H9 (cell line): ENCODE measurements around the gene TNFRSF6B. TPM values are rescaled to one million over a fixed set of nuclear protein-coding genes. Genes with fewer than 3 reads are reported as not detected.
A peak's percentile ranks its signal among the peaks of the same experiment; 100 is the strongest.

Experiments
- DNase-seq: peaks from one replicate; pipeline ENCODE4 v3.0.0-alpha.2; 2017
- H2AFZ ChIP-seq: one replicate; pipeline ENCODE4 v1.6.1; 2013; ENCODE audit warnings: mild to moderate bottlenecking, low read length, control low read depth, moderate library complexity
- H2AK5ac ChIP-seq: 2 replicates; pipeline ENCODE4 v1.6.1; 2013; ENCODE audit warnings: low read length, control low read depth, mixed read lengths; ENCODE audit not compliant: insufficient read length
- H2BK120ac ChIP-seq: one replicate; pipeline ENCODE4 v1.6.1; 2013; ENCODE audit warnings: low read depth, mild to moderate bottlenecking, low read length, control low read depth, inconsistent platforms; ENCODE audit not compliant: poor library complexity, severe bottlenecking
- H2BK12ac ChIP-seq: 2 replicates; pipeline ENCODE4 v1.6.1; 2013; ENCODE audit warnings: low read length, control low read depth, mixed read lengths, low read depth; ENCODE audit not compliant: insufficient read length
- H2BK15ac ChIP-seq: 2 replicates; pipeline ENCODE4 v1.6.1; 2013; ENCODE audit warnings: low read depth, low read length, control low read depth
- H2BK20ac ChIP-seq: one replicate; pipeline ENCODE4 v1.6.1; 2013; ENCODE audit warnings: low read depth, mild to moderate bottlenecking, low read length, control low read depth, inconsistent platforms; ENCODE audit not compliant: poor library complexity, severe bottlenecking
- H2BK5ac ChIP-seq: 2 replicates; pipeline ENCODE4 v1.6.1; 2013; ENCODE audit warnings: low read length, control low read depth, mixed read lengths; ENCODE audit not compliant: insufficient read length
- H3K14ac ChIP-seq: 2 replicates; pipeline ENCODE4 v1.6.1; 2013; ENCODE audit warnings: low read length, control low read depth; ENCODE audit not compliant: insufficient read depth
- H3K18ac ChIP-seq: 2 replicates; pipeline ENCODE4 v1.6.1; 2013; ENCODE audit warnings: low read depth, mild to moderate bottlenecking, mixed read lengths, low read length, control low read depth; ENCODE audit not compliant: insufficient read length
- H3K23ac ChIP-seq: 2 replicates; pipeline ENCODE4 v1.6.1; 2013; ENCODE audit warnings: low read length, control low read depth, mixed read lengths, low read depth; ENCODE audit not compliant: insufficient read length
- H3K23me2 ChIP-seq: 2 replicates; pipeline ENCODE4 v1.6.1; 2013; ENCODE audit warnings: low read depth, mild to moderate bottlenecking, mixed read lengths, low read length, control low read depth; ENCODE audit not compliant: insufficient read length, poor library complexity, severe bottlenecking
- H3K27ac ChIP-seq: 2 replicates; pipeline ENCODE4 v1.5.1; 2013; ENCODE audit warnings: low read length, control low read depth, mixed read lengths, low read depth; ENCODE audit not compliant: insufficient read length
- H3K27me3 ChIP-seq: 2 replicates; pipeline ENCODE4 v1.6.1; 2013; ENCODE audit warnings: low read length, control low read depth, inconsistent platforms; ENCODE audit not compliant: insufficient read depth
- H3K4ac ChIP-seq: 2 replicates; pipeline ENCODE4 v1.6.1; 2013; ENCODE audit warnings: low read depth, mild to moderate bottlenecking, control low read depth, inconsistent platforms, low read length, moderate library complexity
- H3K4me1 ChIP-seq: 2 replicates; pipeline ENCODE4 v1.6.1; 2013; ENCODE audit warnings: low read length, control low read depth, inconsistent platforms; ENCODE audit not compliant: insufficient read depth
- H3K4me2 ChIP-seq: 2 replicates; pipeline ENCODE4 v1.6.1; 2013; ENCODE audit warnings: low read length, control low read depth, mixed read lengths; ENCODE audit not compliant: insufficient read length, insufficient read depth
- H3K56ac ChIP-seq: 2 replicates; pipeline ENCODE4 v1.6.1; 2013; ENCODE audit warnings: low read depth, mild to moderate bottlenecking, mixed read lengths, low read length, control low read depth; ENCODE audit not compliant: insufficient read length
- H3K79me1 ChIP-seq: 2 replicates; pipeline ENCODE4 v1.6.1; 2013; ENCODE audit warnings: low read depth, mild to moderate bottlenecking, moderate library complexity, low read length, control low read depth, inconsistent platforms; ENCODE audit not compliant: insufficient read depth, poor library complexity, severe bottlenecking
- H3K79me2 ChIP-seq: 2 replicates; pipeline ENCODE4 v1.6.1; 2013; ENCODE audit warnings: low read length, control low read depth, inconsistent platforms; ENCODE audit not compliant: insufficient read depth
- H3K9ac ChIP-seq: 2 replicates; pipeline ENCODE4 v1.6.1; 2013; ENCODE audit warnings: low read length, control low read depth, mixed read lengths; ENCODE audit not compliant: insufficient read length; ENCODE audit errors: extremely low read depth
- H3K9me3 ChIP-seq: one replicate; pipeline ENCODE4 v1.6.1; 2013; ENCODE audit warnings: low read depth, low read length, inconsistent platforms; ENCODE audit not compliant: control insufficient read depth
- H3T11ph ChIP-seq: one replicate; pipeline ENCODE4 v1.6.1; 2013; ENCODE audit warnings: mild to moderate bottlenecking, low read length, control low read depth, inconsistent platforms
- H4K20me1 ChIP-seq: one replicate; pipeline ENCODE4 v1.6.1; 2013; ENCODE audit not compliant: control insufficient read depth, insufficient read length, insufficient read depth
- H4K5ac ChIP-seq: 2 replicates; pipeline ENCODE4 v1.6.1; 2013; ENCODE audit warnings: low read depth, mild to moderate bottlenecking, mixed read lengths, low read length, control low read depth; ENCODE audit not compliant: insufficient read length
- H4K8ac ChIP-seq: replicated peaks from 2 replicates; pipeline ENCODE4 v1.6.1; 2013; ENCODE audit warnings: low read length, control low read depth, mixed read lengths, low read depth; ENCODE audit not compliant: insufficient read length
- H4K91ac ChIP-seq: 2 replicates; pipeline ENCODE4 v1.6.1; 2013; ENCODE audit warnings: low read depth, mild to moderate bottlenecking, moderate library complexity, mixed read lengths, low read length, control low read depth; ENCODE audit not compliant: insufficient read length
- H3K27ac Mint-ChIP-seq, 3 experiments: 2 replicates in 2 of 3; 3 replicates in 1 of 3; pipeline ENCODE4 v1.8.0; 2020 to 2021; ENCODE audit warnings: mixed read lengths in 3 of 3, mild to moderate bottlenecking in 1 of 3, moderate library complexity in 1 of 3
- H3K27me3 Mint-ChIP-seq: 2 replicates; pipeline ENCODE4 v1.8.0; 2021; ENCODE audit warnings: low read depth, mild to moderate bottlenecking, moderate library complexity, mixed read lengths
- H3K36me3 Mint-ChIP-seq, 3 experiments: 2 replicates in 2 of 3; 3 replicates in 1 of 3; pipeline ENCODE4 v1.8.0; 2020 to 2021; ENCODE audit warnings: low read depth in 3 of 3, mixed read lengths in 3 of 3; ENCODE audit not compliant: insufficient read depth in 1 of 3
- H3K4me1 Mint-ChIP-seq, 2 experiments: 2 replicates each; pipeline ENCODE4 v1.8.0; 2020; ENCODE audit warnings: mixed read lengths in 2 of 2
- H3K4me3 Mint-ChIP-seq, 2 experiments: 2 replicates in 1 of 2; 3 replicates in 1 of 2; pipeline ENCODE4 v1.8.0; 2020 to 2021; ENCODE audit warnings: mild to moderate bottlenecking in 2 of 2, mixed read lengths in 2 of 2, moderate library complexity in 1 of 2
- H3K9me3 Mint-ChIP-seq, 2 experiments: 2 replicates in 1 of 2; 3 replicates in 1 of 2; pipeline ENCODE4 v1.8.0; 2020; ENCODE audit warnings: mild to moderate bottlenecking in 2 of 2, mixed read lengths in 2 of 2, moderate library complexity in 1 of 2
- CTCF ChIP-seq: fragments of 200-600 bp; sonication (generic); conservative IDR thresholded peaks from 3 replicates; pipeline ENCODE4 v1.8.0; 2021; ENCODE audit warnings: antibody characterized with exemption, mild to moderate bottlenecking
- WGBS: extraction: QIAGEN DNeasy Blood & Tissue Kit; methylation state at CpG from one replicate; pipeline ENCODE4 v1.1.7; 2013; ENCODE audit warnings: missing lambda C conversion rate, low lambda C conversion rate, mixed read lengths; ENCODE audit not compliant: insufficient read length; ENCODE audit errors: extremely low coverage; 5-methylcytosine and 5-hydroxymethylcytosine counted together
- total RNA-seq: library from RNA; stranded (reverse); gene quantifications from 2 replicates; pipeline ENCODE4 v1.2.1, GENCODE V29; 2021

The TNFRSF6B gene
- total RNA-seq, 1 experiment from 2014 or later, result not detected

GRCh38 chr20:63705232-63706026 lies 9.0 kb downstream of the TNFRSF6B start:
- Histone ChIP-seq H3K4me2 (no peak overlapping the region), H2BK5ac (no peak overlapping the region), H2BK20ac (no peak overlapping the region), H4K5ac (no peak overlapping the region), H3K14ac (no peak overlapping the region), H3K23me2 (peaks cover 12% of the 10 kb centered on the region), H3K79me2 (peaks cover 7% of the 10 kb centered on the region; the same call in 1 of the 2 replicates), H2AK5ac (no peak overlapping the region), H3K4me1 (no peaks in the 10 kb centered on the region), H2AFZ (no peak overlapping the region), H3K79me1 (peaks cover 4% of the 10 kb centered on the region), H3K18ac (no peak overlapping the region), H3T11ph (no peak overlapping the region), H2BK15ac (no peak overlapping the region), H3K4ac (no peak overlapping the region), H3K9ac (no peak overlapping the region), H3K9me3 (no peaks in the 10 kb centered on the region), H2BK120ac (no peak overlapping the region), H4K91ac (no peak overlapping the region), H3K56ac (no peak overlapping the region), H4K20me1 (no peaks in the 10 kb centered on the region), H2BK12ac (no peak overlapping the region), H3K27ac (no peak overlapping the region), H3K27me3 (no peaks in the 10 kb centered on the region), H3K23ac (no peak overlapping the region), H4K8ac (no peak overlapping the region)
- H3K9me3 Mint-ChIP-seq, result no peaks in the 10 kb centered on the region
- H3K27me3 Mint-ChIP-seq, result no peaks in the 10 kb centered on the region
- peaks cover 8 to 16% of the 10 kb centered on the region in 2 experiments for H3K4me1 Mint-ChIP-seq
- H3K27ac Mint-ChIP-seq, result no peak overlapping the region
- peaks cover 29 to 42% (median 41%) of the 10 kb centered on the region in 3 experiments for H3K36me3 Mint-ChIP-seq
- H3K4me3 Mint-ChIP-seq, result peak overlapping the region; percentile 63 to 89; a peak in 4 of 5 replicates
- no peak for TF ChIP-seq CTCF
- no CpG with 5 or more reads among the region's 8 CpGs for WGBS
- DNase-seq, result no peak
